ENCODE results near the gene SEC63. TPM values are rescaled to one million over a fixed set of nuclear protein-coding genes. Genes with fewer than 3 reads are reported as not detected.

The SEC63 gene
- total and polyA plus RNA-seq, 2 experiments from 2014 or later, result 38.5 to 190 TPM

GRCh38 chr6:107870381-107870780 lies 87.6 kb downstream of the SEC63 start:
- Histone ChIP-seq H3K36me3 (ENCODE audit: low read depth) (peaks cover 37% of the 10 kb centered on the region), H3K4me3 (no peak overlapping the region), H2AFZ (no peak overlapping the region), H3K4me2 (ENCODE audit: unreplicated experiment) (peak overlapping the region; percentile 17), H3K27me3 (replicated peaks; ENCODE audit: insufficient read depth) (no peaks in the 10 kb centered on the region), H3F3A (ENCODE audit: insufficient read depth) (peaks cover 35% of the 10 kb centered on the region), H3K9ac (no peak overlapping the region), H3K4me1 (ENCODE audit: insufficient read depth) (peaks cover 24% of the 10 kb centered on the region), H3K9me3 (ENCODE audit: low read depth) (no peaks in the 10 kb centered on the region), H3K27ac (no peak overlapping the region), H3K9me2 (ENCODE audit: insufficient read depth) (no peaks in the 10 kb centered on the region), H3K79me2 (ENCODE audit: insufficient read depth) (peaks cover 24% of the 10 kb centered on the region; the same call in 1 of the 2 replicates), H4K20me1 (ENCODE audit: insufficient read depth) (no peaks in the 10 kb centered on the region)
- TF ChIP-seq EZH2phosphoT487 (IDR thresholded peaks at IDR 0.05; ENCODE audit: insufficient read depth, low read depth) (no peak), EZH2 (IDR thresholded peaks at IDR 0.05; ENCODE audit: insufficient read depth, poor library complexity, severe bottlenecking) (no peak)
- peak; percentile 47 for DNase-seq
- 91 to 92% methylated on average over 1 of the region's 1 CpG for WGBS, 2 experiments (ENCODE audit: low coverage in 1 of 2, low lambda C conversion rate in 2 of 2, missing lambda C conversion rate in 2 of 2)
- in situ Hi-C loops (cut with MboI), result no loop called here

DNA sequence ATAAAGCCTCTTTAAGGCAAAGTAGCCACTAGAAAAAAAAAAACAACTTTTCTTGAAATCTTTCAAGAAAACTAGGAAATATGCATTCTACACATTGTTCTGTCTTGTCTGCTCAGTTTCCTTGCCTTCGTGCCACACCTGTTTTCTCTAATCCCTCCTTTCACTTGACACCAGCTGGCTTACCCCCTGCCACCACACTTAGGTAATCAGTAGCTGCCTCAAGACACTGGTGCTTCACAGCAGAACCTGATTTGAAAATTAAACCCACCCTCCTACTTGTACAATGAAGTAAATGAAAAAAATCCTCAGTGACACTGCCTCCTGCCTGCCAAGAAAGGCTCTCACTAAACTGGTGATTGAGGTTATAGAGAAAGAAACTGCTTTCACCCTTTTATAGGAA lies 88.1 kb downstream of the SEC63 start:
- WGBS, 2 experiments (ENCODE audit: low coverage in 1 of 2, low lambda C conversion rate in 2 of 2, missing lambda C conversion rate in 2 of 2), result 56 to 58% methylated on average over 1 of the region's 1 CpG
- TF ChIP-seq EZH2phosphoT487 (IDR thresholded peaks at IDR 0.05; ENCODE audit: insufficient read depth, low read depth) (no peak), EZH2 (IDR thresholded peaks at IDR 0.05; ENCODE audit: insufficient read depth, poor library complexity, severe bottlenecking) (no peak)
- Histone ChIP-seq H3K79me2 (ENCODE audit: insufficient read depth) (peaks cover 19% of the 10 kb centered on the region; the same call in 1 of the 2 replicates), H3K27ac (no peak overlapping the region), H3K9me2 (ENCODE audit: insufficient read depth) (no peaks in the 10 kb centered on the region), H3K36me3 (ENCODE audit: low read depth) (peaks cover 32% of the 10 kb centered on the region), H3K4me3 (no peak overlapping the region), H4K20me1 (ENCODE audit: insufficient read depth) (no peaks in the 10 kb centered on the region), H3K4me2 (ENCODE audit: unreplicated experiment) (no peak overlapping the region), H3K9ac (no peak overlapping the region), H3F3A (ENCODE audit: insufficient read depth) (peaks cover 35% of the 10 kb centered on the region), H3K27me3 (replicated peaks; ENCODE audit: insufficient read depth) (no peaks in the 10 kb centered on the region), H3K4me1 (ENCODE audit: insufficient read depth) (peaks cover 24% of the 10 kb centered on the region), H2AFZ (no peak overlapping the region), H3K9me3 (ENCODE audit: low read depth) (no peaks in the 10 kb centered on the region)
- no peak for DNase-seq
- in situ Hi-C loops (cut with MboI), result no loop called here

- peaks cover 32% of the 10 kb centered on the region for H3K36me3 ChIP-seq (ENCODE audit: low read depth)
- in situ Hi-C loops (cut with MboI), result no loop called here
- H3K4me3 ChIP-seq, result no peak overlapping the region
- no peak overlapping the region for H3K9ac ChIP-seq
- no peak for DNase-seq
- H4K20me1 ChIP-seq (ENCODE audit: insufficient read depth), result no peaks in the 10 kb centered on the region
- H3K4me1 ChIP-seq (ENCODE audit: insufficient read depth), result peaks cover 24% of the 10 kb centered on the region
- H3F3A ChIP-seq (ENCODE audit: insufficient read depth), result peaks cover 34% of the 10 kb centered on the region
- H3K79me2 ChIP-seq (ENCODE audit: insufficient read depth), result peaks cover 14% of the 10 kb centered on the region; the same call in 1 of the 2 replicates
- no peak overlapping the region for H3K4me2 ChIP-seq (ENCODE audit: unreplicated experiment)
- WGBS, 2 experiments (ENCODE audit: low coverage in 1 of 2, low lambda C conversion rate in 2 of 2, missing lambda C conversion rate in 2 of 2), result 80 to 84% methylated on average over 3 of the region's 3 CpGs
- H3K27me3 ChIP-seq (replicated peaks; ENCODE audit: insufficient read depth), result no peaks in the 10 kb centered on the region
- no peaks in the 10 kb centered on the region for H3K9me3 ChIP-seq (ENCODE audit: low read depth)
- TF ChIP-seq EZH2 (IDR thresholded peaks at IDR 0.05; ENCODE audit: insufficient read depth, poor library complexity, severe bottlenecking), result no peak
- TF ChIP-seq EZH2phosphoT487 (IDR thresholded peaks at IDR 0.05; ENCODE audit: insufficient read depth, low read depth), result no peak
- no peak overlapping the region for H3K27ac ChIP-seq
- no peaks in the 10 kb centered on the region for H3K9me2 ChIP-seq (ENCODE audit: insufficient read depth)
- no peak overlapping the region for H2AFZ ChIP-seq
These were observed 89.0 kb downstream of the SEC63 start for GRCh38 chr6:107868867-107869611.

DNA sequence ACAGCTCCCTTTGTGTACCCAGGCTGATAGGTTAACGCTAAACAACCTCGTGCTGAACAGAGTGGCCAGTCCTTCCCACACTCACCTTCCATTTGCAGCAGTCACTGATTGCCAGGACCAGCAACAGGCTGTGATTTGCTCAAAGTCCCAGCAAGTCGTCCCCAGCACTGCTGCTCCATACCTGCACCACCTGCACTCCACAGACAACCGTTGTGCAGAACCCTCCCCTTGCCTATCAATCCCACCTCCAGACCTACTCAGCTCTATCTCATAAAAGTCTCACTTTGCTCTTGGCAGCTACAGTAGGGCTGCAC lies 90.7 kb downstream of the SEC63 start:
- no peaks in the 10 kb centered on the region for H3K79me2 ChIP-seq (ENCODE audit: insufficient read depth)
- H3K36me3 ChIP-seq (ENCODE audit: low read depth), result peaks cover 22% of the 10 kb centered on the region
- no peaks in the 10 kb centered on the region for H3K9me2 ChIP-seq (ENCODE audit: insufficient read depth)
- no peak overlapping the region for H3K9ac ChIP-seq
- H4K20me1 ChIP-seq (ENCODE audit: insufficient read depth), result no peaks in the 10 kb centered on the region
- no peak overlapping the region for H3K4me3 ChIP-seq
- DNase-seq, result no peak
- no peak overlapping the region for H3K27ac ChIP-seq
- in situ Hi-C loops (cut with MboI), result no loop called here
- H2AFZ ChIP-seq, result no peak overlapping the region
- no peak overlapping the region for H3K4me2 ChIP-seq (ENCODE audit: unreplicated experiment)
- 3 to 13% methylated on average over 4 of the region's 4 CpGs for WGBS, 2 experiments (ENCODE audit: low coverage in 1 of 2, low lambda C conversion rate in 2 of 2, missing lambda C conversion rate in 2 of 2)
- no peaks in the 10 kb centered on the region for H3K27me3 ChIP-seq (replicated peaks; ENCODE audit: insufficient read depth)
- H3K9me3 ChIP-seq (ENCODE audit: low read depth), result no peaks in the 10 kb centered on the region
- H3K4me1 ChIP-seq (ENCODE audit: insufficient read depth), result peaks cover 22% of the 10 kb centered on the region
- peaks cover 21% of the 10 kb centered on the region for H3F3A ChIP-seq (ENCODE audit: insufficient read depth)
- TF ChIP-seq EZH2phosphoT487 (IDR thresholded peaks at IDR 0.05; ENCODE audit: insufficient read depth, low read depth) (no peak), EZH2 (IDR thresholded peaks at IDR 0.05; ENCODE audit: insufficient read depth, poor library complexity, severe bottlenecking) (no peak)
